ENCODE data around the gene TGIF2. TPM values are rescaled to one million over a fixed set of nuclear protein-coding genes. Genes with fewer than 3 reads are reported as not detected.
A peak's percentile ranks its signal among the peaks of the same experiment; 100 is the strongest.

TGIF2 gene
- total and polyA plus RNA-seq, 9 of the 15 experiments (the other 6 are each of a cell fraction or from before 2014, with no cell fraction given), result 6.8 to 27.8 (median 15.7) TPM

GRCh38 chr20:36573103-36573797 is at the start of gene TGIF2 (continued):
- TF ChIP-seq TEAD4 (IDR thresholded peaks at IDR 0.05; ENCODE audit: low read length), result peak; percentile 84
- TF ChIP-seq TEAD4 (CRISPR knock-in tag; IDR thresholded peaks at IDR 0.05; ENCODE audit: borderline replicate concordance), result peak; percentile 83; the same call in 1 of the 2 replicates
- peak; percentile 40 for TF ChIP-seq TAF1 (IDR thresholded peaks at IDR 0.05; ENCODE audit: control insufficient read depth, extremely low read depth, insufficient read depth, low read length, severe bottlenecking)
- no peak for TF ChIP-seq SREBF1 (IDR thresholded peaks at IDR 0.05; ENCODE audit: borderline replicate concordance, low read depth, low read length)
- no peak for TF ChIP-seq ZNF444 (CRISPR knock-in tag; IDR thresholded peaks at IDR 0.05)
- TF ChIP-seq ZNF263 (CRISPR knock-in tag; IDR thresholded peaks at IDR 0.05; ENCODE audit: borderline replicate concordance), result peak; percentile 46; the same call in 1 of the 2 replicates
- no peak for TF ChIP-seq PHTF2 (CRISPR knock-in tag; IDR thresholded peaks at IDR 0.05)
- TF ChIP-seq FIP1L1 (IDR thresholded peaks at IDR 0.05; ENCODE audit: low read depth, low read length, poor library complexity, severe bottlenecking), result peak; percentile 66
- peak in 1 of 2 experiments; percentile 47; a peak in 1 of 4 replicates for TF ChIP-seq MNT (conservative IDR thresholded peaks at IDR 0.05)
- TF ChIP-seq HNRNPL (IDR thresholded peaks at IDR 0.05; ENCODE audit: low read depth, low read length), result 0 out of 2 replicates have a peak, but pooled peaks have one; percentile 72
- TF ChIP-seq ZNF124 (CRISPR knock-in tag; IDR thresholded peaks at IDR 0.05), result no peak
- TF ChIP-seq ZKSCAN3 (CRISPR knock-in tag; IDR thresholded peaks at IDR 0.05), result no peak
- TF ChIP-seq KLF1 (tag; IDR thresholded peaks at IDR 0.05), result peak; percentile 66; the same call in 1 of the 2 replicates
- TF ChIP-seq ZBTB7A (IDR thresholded peaks at IDR 0.05; ENCODE audit: borderline replicate concordance, control insufficient read depth, low read depth, low read length), result peak; percentile 97
- TF ChIP-seq YY1 (IDR thresholded peaks at IDR 0.05; ENCODE audit: borderline replicate concordance in 1 of 3, control insufficient read depth in 1 of 3, extremely low read depth in 1 of 3, insufficient read depth in 3 of 3, insufficient read length in 1 of 3, insufficient replicate concordance in 2 of 3, low read depth in 1 of 3, low read length in 2 of 3), result peak in 2 of 3 experiments; percentile 36 to 72
- TF ChIP-seq, protein P1, sequence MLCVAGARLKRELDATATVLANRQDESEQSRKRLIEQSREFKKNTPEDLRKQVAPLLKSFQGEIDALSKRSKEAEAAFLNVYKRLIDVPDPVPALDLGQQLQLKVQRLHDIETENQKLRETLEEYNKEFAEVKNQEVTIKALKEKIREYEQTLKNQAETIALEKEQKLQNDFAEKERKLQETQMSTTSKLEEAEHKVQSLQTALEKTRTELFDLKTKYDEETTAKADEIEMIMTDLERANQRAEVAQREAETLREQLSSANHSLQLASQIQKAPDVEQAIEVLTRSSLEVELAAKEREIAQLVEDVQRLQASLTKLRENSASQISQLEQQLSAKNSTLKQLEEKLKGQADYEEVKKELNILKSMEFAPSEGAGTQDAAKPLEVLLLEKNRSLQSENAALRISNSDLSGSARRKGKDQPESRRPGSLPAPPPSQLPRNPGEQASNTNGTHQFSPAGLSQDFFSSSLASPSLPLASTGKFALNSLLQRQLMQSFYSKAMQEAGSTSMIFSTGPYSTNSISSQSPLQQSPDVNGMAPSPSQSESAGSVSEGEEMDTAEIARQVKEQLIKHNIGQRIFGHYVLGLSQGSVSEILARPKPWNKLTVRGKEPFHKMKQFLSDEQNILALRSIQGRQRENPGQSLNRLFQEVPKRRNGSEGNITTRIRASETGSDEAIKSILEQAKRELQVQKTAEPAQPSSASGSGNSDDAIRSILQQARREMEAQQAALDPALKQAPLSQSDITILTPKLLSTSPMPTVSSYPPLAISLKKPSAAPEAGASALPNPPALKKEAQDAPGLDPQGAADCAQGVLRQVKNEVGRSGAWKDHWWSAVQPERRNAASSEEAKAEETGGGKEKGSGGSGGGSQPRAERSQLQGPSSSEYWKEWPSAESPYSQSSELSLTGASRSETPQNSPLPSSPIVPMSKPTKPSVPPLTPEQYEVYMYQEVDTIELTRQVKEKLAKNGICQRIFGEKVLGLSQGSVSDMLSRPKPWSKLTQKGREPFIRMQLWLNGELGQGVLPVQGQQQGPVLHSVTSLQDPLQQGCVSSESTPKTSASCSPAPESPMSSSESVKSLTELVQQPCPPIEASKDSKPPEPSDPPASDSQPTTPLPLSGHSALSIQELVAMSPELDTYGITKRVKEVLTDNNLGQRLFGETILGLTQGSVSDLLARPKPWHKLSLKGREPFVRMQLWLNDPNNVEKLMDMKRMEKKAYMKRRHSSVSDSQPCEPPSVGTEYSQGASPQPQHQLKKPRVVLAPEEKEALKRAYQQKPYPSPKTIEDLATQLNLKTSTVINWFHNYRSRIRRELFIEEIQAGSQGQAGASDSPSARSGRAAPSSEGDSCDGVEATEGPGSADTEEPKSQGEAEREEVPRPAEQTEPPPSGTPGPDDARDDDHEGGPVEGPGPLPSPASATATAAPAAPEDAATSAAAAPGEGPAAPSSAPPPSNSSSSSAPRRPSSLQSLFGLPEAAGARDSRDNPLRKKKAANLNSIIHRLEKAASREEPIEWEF (CRISPR knock-in tag; IDR thresholded peaks at IDR 0.05), result peak; percentile 26; the same call in 1 of the 2 replicates
- no peak for TF ChIP-seq EWSR1 (IDR thresholded peaks at IDR 0.05; ENCODE audit: borderline replicate concordance, low read depth, partially characterized antibody)
- peak; percentile 83 for TF ChIP-seq CREM (IDR thresholded peaks at IDR 0.05; ENCODE audit: low read depth)
- TF ChIP-seq NRF1 (conservative IDR thresholded peaks at IDR 0.05 in 1 of 2, IDR thresholded peaks at IDR 0.05 in 1 of 2), result peak in 1 of 2 experiments; percentile 22; a peak in 1 of 4 replicates

Data from K562 (cell line).